A673 (cell line): Measurements from ENCODE around the gene ZNF565.

Source experiments
- CTCF ChIP-seq: fragments of 300-800, 200-600 bp; sonication (generic); conservative IDR thresholded peaks from 2 replicates; pipeline ENCODE4 v1.5.1; 2017; ENCODE audit warnings: low read depth, mild to moderate bottlenecking, antibody characterized with exemption, low read length, moderate library complexity, mixed read lengths
- EZH2 ChIP-seq: fragments of 200-600 bp; sonication (generic); IDR thresholded peaks from 2 replicates; pipeline ENCODE4 v1.6.1; 2017; ENCODE audit warnings: borderline replicate concordance, low read depth, mild to moderate bottlenecking, mixed read lengths, antibody characterized with exemption, low read length; ENCODE audit not compliant: poor library complexity, severe bottlenecking

- no peak for TF ChIP-seq CTCF
- no peak for TF ChIP-seq EZH2
Observed at GRCh38 chr19:36225219-36225892, 10.9 kb upstream of the ZNF565 start.
